ENCODE results near the gene CMTM3. TPM values are rescaled to one million over a fixed set of nuclear protein-coding genes. Genes with fewer than 3 reads are reported as not detected.

The CMTM3 gene
- total and polyA plus RNA-seq, 4 donors: 1.6 to 12.2 (median 4.6) TPM

GRCh38 chr16:66585481-66586239 is 18.8 kb upstream of the CMTM3 start:
- Histone ChIP-seq H3K36me3 (ENCODE audit: control insufficient read depth in 4 of 4, insufficient read depth in 3 of 4, low read depth in 1 of 4, low read length in 3 of 4) (no peaks in the 10 kb centered on the region), H3K9me3 (ENCODE audit: control insufficient read depth in 4 of 4, low read length in 3 of 4) (no peaks in the 10 kb centered on the region), H3K27me3 (ENCODE audit: control insufficient read depth in 4 of 4, insufficient read depth in 4 of 4, low read length in 3 of 4) (no peaks in the 10 kb centered on the region), H3K27ac (ENCODE audit: low read depth in 1 of 2, low read length in 2 of 2) (peak overlapping the region in 1 of 2 donors; percentile 37), H3K4me1 (ENCODE audit: control insufficient read depth in 4 of 4, insufficient read depth in 4 of 4, low read length in 3 of 4) (no peaks in the 10 kb centered on the region), H3K4me3 (ENCODE audit: low read depth in 1 of 3, low read length in 3 of 3) (no peak overlapping the region), H3K9ac (ENCODE audit: low read depth in 1 of 2, low read length in 2 of 2) (no peak overlapping the region)
- DNase-seq (ENCODE audit: low spot score): no peak
- TF ChIP-seq RAD21 (IDR thresholded peaks at IDR 0.05): no peak
- TF ChIP-seq GABPA (IDR thresholded peaks at IDR 0.05 in 1 of 2, conservative IDR thresholded peaks at IDR 0.05 in 1 of 2): no peak
- no peak for TF ChIP-seq EGR1 (IDR thresholded peaks at IDR 0.05; ENCODE audit: low read depth in 2 of 2)
- no peak for TF ChIP-seq REST (IDR thresholded peaks at IDR 0.05)
- TF ChIP-seq FOXA2 (IDR thresholded peaks at IDR 0.05): no peak
- no peak for TF ChIP-seq FOXA1 (IDR thresholded peaks at IDR 0.05)
- no peak for TF ChIP-seq NR2F2 (IDR thresholded peaks at IDR 0.05)
- no peak for TF ChIP-seq HNF4G (IDR thresholded peaks at IDR 0.05)
- TF ChIP-seq MAX (IDR thresholded peaks at IDR 0.05): no peak
- no peak for TF ChIP-seq ATF3 (IDR thresholded peaks at IDR 0.05)
- TF ChIP-seq CTCF (IDR thresholded peaks at IDR 0.05; ENCODE audit: low read depth, low read length, missing input control): no peak
- no peak for TF ChIP-seq HNF4A (conservative IDR thresholded peaks at IDR 0.05)
- TF ChIP-seq TAF1 (conservative IDR thresholded peaks at IDR 0.05): no peak
- TF ChIP-seq JUND (IDR thresholded peaks at IDR 0.05): no peak
- no peak for TF ChIP-seq SP1 (IDR thresholded peaks at IDR 0.05)
- 72% methylated on average over 10 of the region's 10 CpGs for WGBS

GRCh38 chr16:66587881-66588600 is 16.5 kb upstream of the CMTM3 start:
- no peak for DNase-seq (ENCODE audit: low spot score)
- Histone ChIP-seq H3K27ac (ENCODE audit: low read depth in 1 of 2, low read length in 2 of 2) (peak overlapping the region in 1 of 2 donors; percentile 31), H3K27me3 (ENCODE audit: control insufficient read depth in 4 of 4, insufficient read depth in 4 of 4, low read length in 3 of 4) (no peaks in the 10 kb centered on the region), H3K9ac (ENCODE audit: low read depth in 1 of 2, low read length in 2 of 2) (no peak overlapping the region), H3K4me1 (ENCODE audit: control insufficient read depth in 4 of 4, insufficient read depth in 4 of 4, low read length in 3 of 4) (no peaks in the 10 kb centered on the region), H3K36me3 (ENCODE audit: control insufficient read depth in 4 of 4, insufficient read depth in 3 of 4, low read depth in 1 of 4, low read length in 3 of 4) (no peaks in the 10 kb centered on the region), H3K9me3 (ENCODE audit: control insufficient read depth in 4 of 4, low read length in 3 of 4) (no peaks in the 10 kb centered on the region), H3K4me3 (ENCODE audit: low read depth in 1 of 3, low read length in 3 of 3) (no peak overlapping the region)
- TF ChIP-seq ATF3 (IDR thresholded peaks at IDR 0.05) (no peak), SP1 (IDR thresholded peaks at IDR 0.05) (no peak), HNF4G (IDR thresholded peaks at IDR 0.05) (no peak), ZBTB33 (IDR thresholded peaks at IDR 0.05) (no peak), FOXA2 (IDR thresholded peaks at IDR 0.05) (no peak), TAF1 (conservative IDR thresholded peaks at IDR 0.05) (no peak)
- WGBS: 76% methylated on average over 7 of the region's 7 CpGs

Measured in liver (tissue), 9 donors.